Dermis blood vessel endothelial cell (primary cell): ENCODE data around the gene PCSK6. TPM values are rescaled to one million over a fixed set of nuclear protein-coding genes. Genes with fewer than 3 reads are reported as not detected.
"Not testable (repeated sequence)": the region's sequence is repeated elsewhere in the genome, so short reads cannot be mapped to it uniquely, and the experiment has no call there.

ENCODE experiments used
- DNase-seq: peaks from one replicate; pipeline ENCODE4 v3.0.0; 2010
- total RNA-seq: library from RNA; depleted of rRNA; stranded (reverse); fragments of >200 nt; gene quantifications from 2 replicates; pipeline ENCODE4 v1.2.3, GENCODE V29; 2014

The PCSK6 gene
- total RNA-seq, 1 donor from 2014 or later = 24.8 TPM

- no peak for DNase-seq
Measured at GRCh38 chr15:101373577-101373976, 115.9 kb downstream of the PCSK6 start.

- no peak for DNase-seq
Measured at GRCh38 chr15:101372960-101373525, 116.5 kb downstream of the PCSK6 start.

GRCh38 chr15:101372149-101372577 lies 117.3 kb downstream of the PCSK6 start:
- DNase-seq = no peak

GRCh38 chr15:101371519-101371918 lies 118.0 kb downstream of the PCSK6 start:
- no peak for DNase-seq

GRCh38 chr15:101371081-101371480 lies 118.4 kb downstream of the PCSK6 start:
- no peak for DNase-seq

GRCh38 chr15:101370330-101371024 lies 119.0 kb downstream of the PCSK6 start:
- DNase-seq = no peak

GRCh38 chr15:101369676-101370075 lies 119.8 kb downstream of the PCSK6 start:
- DNase-seq = no peak

GRCh38 chr15:101368861-101369642 lies 120.5 kb downstream of the PCSK6 start:
- DNase-seq = no peak

GRCh38 chr15:101368086-101368780 lies 121.3 kb downstream of the PCSK6 start:
- DNase-seq = no peak

GRCh38 chr15:101366853-101367252 lies 122.7 kb downstream of the PCSK6 start:
- DNase-seq = no peak

- DNase-seq = no peak
Measured at GRCh38 chr15:101362986-101363566, 126.4 kb downstream of the PCSK6 start.

GRCh38 chr15:101362359-101362758 lies 127.1 kb downstream of the PCSK6 start:
- DNase-seq = no peak

GRCh38 chr15:101361418-101361817 lies 128.1 kb downstream of the PCSK6 start:
- peak; percentile 7 for DNase-seq

- no peak for DNase-seq
Measured at GRCh38 chr15:101359365-101359947, 130.1 kb downstream of the PCSK6 start.

GRCh38 chr15:101358895-101359294 lies 130.6 kb downstream of the PCSK6 start:
- no peak for DNase-seq

- DNase-seq = no peak
Measured at GRCh38 chr15:101357885-101358284, 131.6 kb downstream of the PCSK6 start.

GRCh38 chr15:101357333-101357732 lies 132.2 kb downstream of the PCSK6 start:
- DNase-seq = no peak

GRCh38 chr15:101356512-101357172 lies 132.9 kb downstream of the PCSK6 start:
- not testable (repeated sequence) for DNase-seq

GRCh38 chr15:101355678-101356464 lies 133.6 kb downstream of the PCSK6 start:
- DNase-seq = no peak

GRCh38 chr15:101354891-101355623 lies 134.4 kb downstream of the PCSK6 start:
- no peak for DNase-seq
